ENCODE measurements around the gene LMF1.

LMF1 gene

GRCh38 chr16:970766-971581 lies at the start of gene LMF1:
TSS of gene LMF1 (minus strand) at chr16:970984. CDS start at chr16:970980, 4 bp downstream.
- peak; percentile 66 for DNase-seq

GRCh38 chr16:1020091-1020399 lies 49.3 kb upstream of the LMF1 start:
- no peak for DNase-seq

GRCh38 chr16:1019231-1020090 lies 48.7 kb upstream of the LMF1 start:
- no peak for DNase-seq

GRCh38 chr16:1018447-1019198 lies 47.8 kb upstream of the LMF1 start:
- no peak for DNase-seq

GRCh38 chr16:1014771-1015495 lies 44.1 kb upstream of the LMF1 start:
- no peak for DNase-seq

- no peak for DNase-seq
These were observed 43.4 kb upstream of the LMF1 start for GRCh38 chr16:1014221-1014620.

GRCh38 chr16:1013593-1013900 lies 42.8 kb upstream of the LMF1 start:
- DNase-seq: no peak

- no peak for DNase-seq
These were observed 42.2 kb upstream of the LMF1 start for GRCh38 chr16:1012722-1013592.

GRCh38 chr16:1012135-1012534 lies 41.4 kb upstream of the LMF1 start:
- no peak for DNase-seq

- DNase-seq: no peak
These were observed 40.7 kb upstream of the LMF1 start for GRCh38 chr16:1011316-1012082.

- no peak for DNase-seq
These were observed 40.0 kb upstream of the LMF1 start for GRCh38 chr16:1010815-1011214.

GRCh38 chr16:1010251-1010650 lies 39.5 kb upstream of the LMF1 start:
- no peak for DNase-seq

GRCh38 chr16:1009358-1010150 lies 38.8 kb upstream of the LMF1 start:
- no peak for DNase-seq

GRCh38 chr16:1008085-1008484 lies 37.3 kb upstream of the LMF1 start:
- no peak for DNase-seq

GRCh38 chr16:1007284-1007850 lies 36.6 kb upstream of the LMF1 start:
- DNase-seq: no peak

- no peak for DNase-seq
These were observed 36.0 kb upstream of the LMF1 start for GRCh38 chr16:1006781-1007180.

- DNase-seq: no peak
These were observed 34.5 kb upstream of the LMF1 start for GRCh38 chr16:1005286-1005685.

- DNase-seq: no peak
These were observed 32.9 kb upstream of the LMF1 start for GRCh38 chr16:1003391-1004347.
